GM23248 (cell line): ENCODE results near the gene MAPK4.

Experiments
- EZH2 ChIP-seq: fragments of 200-600 bp; sonication (generic); IDR thresholded peaks from 2 replicates; pipeline ENCODE4 v1.6.1; 2018; ENCODE audit warnings: antibody characterized with exemption, mild to moderate bottlenecking; ENCODE audit not compliant: insufficient read depth, poor library complexity, severe bottlenecking
- EZH2phosphoT487 ChIP-seq: fragments of 200-600 bp; sonication (generic); IDR thresholded peaks from 2 replicates; pipeline ENCODE4 v1.6.1; 2018; ENCODE audit warnings: antibody characterized with exemption, moderate library complexity, mild to moderate bottlenecking, low read depth; ENCODE audit not compliant: insufficient read depth

GRCh38 chr18:50569930-50570329 lies 10.0 kb downstream of the MAPK4 start:
- TF ChIP-seq EZH2phosphoT487, result no peak
- no peak for TF ChIP-seq EZH2
